Mucosa of rectum (tissue), 2 donors: ENCODE measurements around the gene PKDREJ.

Experiments used
- H3K27ac ChIP-seq, 2 donors: one replicate each; pipeline ENCODE4 v1.7.0; 2013; ENCODE audit warnings: inconsistent platforms in 2 of 2, low read depth in 2 of 2, low read length in 2 of 2
- H3K27me3 ChIP-seq, 2 donors: one replicate each; pipeline ENCODE4 v1.7.0; 2013; ENCODE audit warnings: low read length in 2 of 2; ENCODE audit not compliant: control insufficient read depth in 2 of 2, insufficient read depth in 2 of 2
- H3K36me3 ChIP-seq, 2 donors: one replicate each; pipeline ENCODE4 v1.7.0; 2013; ENCODE audit warnings: low read length in 2 of 2; ENCODE audit not compliant: control insufficient read depth in 2 of 2, insufficient read depth in 2 of 2
- H3K4me1 ChIP-seq, 2 donors: one replicate each; pipeline ENCODE4 v1.7.0; 2013; ENCODE audit warnings: low read length in 2 of 2, mild to moderate bottlenecking in 1 of 2; ENCODE audit not compliant: control insufficient read depth in 2 of 2, insufficient read depth in 2 of 2
- H3K4me3 ChIP-seq, 2 donors: one replicate each; pipeline ENCODE4 v1.7.0; 2013; ENCODE audit warnings: low read length in 2 of 2
- H3K9ac ChIP-seq, 2 donors: one replicate each; pipeline ENCODE4 v1.7.0; 2013; ENCODE audit warnings: low read length in 2 of 2, low read depth in 1 of 2, mild to moderate bottlenecking in 1 of 2
- H3K9me3 ChIP-seq, 2 donors: one replicate each; pipeline ENCODE4 v1.7.0; 2013; ENCODE audit warnings: low read length in 2 of 2; ENCODE audit not compliant: control insufficient read depth in 2 of 2
- donor health status: healthy.
- donor health status: Normal muscosa, but diverticular disease.

Gene PKDREJ

GRCh38 chr22:46250035-46250782 lies 12.9 kb downstream of the PKDREJ start, which contains the start of gene CDPF1:
TSS of gene CDPF1 (minus strand) at chr22:46250293. CDS start at chr22:46248284, 2,009 bp downstream.
- peak within 1 kb of the TSS; percentile 84 to 93 for H3K4me3 ChIP-seq
- no peaks in the 10 kb centered on the region for H3K36me3 ChIP-seq
- H3K9me3 ChIP-seq = no peaks in the 10 kb centered on the region
- peak within 1 kb of the TSS; percentile 81 to 97 for H3K9ac ChIP-seq
- no peaks in the 10 kb centered on the region for H3K27me3 ChIP-seq
- H3K27ac ChIP-seq = peak within 1 kb of the TSS; percentile 86 to 87
- peaks cover 5 to 10% of the 10 kb centered on the region in 2 donors for H3K4me1 ChIP-seq

GRCh38 chr22:46247443-46247975 lies 15.6 kb downstream of the PKDREJ start:
- Histone ChIP-seq H3K9ac (no peak overlapping the region), H3K4me1 (peaks cover 5 to 10% of the 10 kb centered on the region in 2 donors), H3K9me3 (no peaks in the 10 kb centered on the region), H3K36me3 (peaks cover 0 to 8% of the 10 kb centered on the region in 2 donors), H3K27ac (no peak overlapping the region), H3K27me3 (no peaks in the 10 kb centered on the region), H3K4me3 (no peak overlapping the region)

GRCh38 chr22:46246178-46246577 lies 17.0 kb downstream of the PKDREJ start:
- Histone ChIP-seq H3K4me1 (peaks cover 4 to 9% of the 10 kb centered on the region in 2 donors), H3K4me3 (no peak overlapping the region), H3K9ac (no peak overlapping the region), H3K36me3 (peaks cover 0 to 8% of the 10 kb centered on the region in 2 donors), H3K9me3 (no peaks in the 10 kb centered on the region), H3K27ac (no peak overlapping the region), H3K27me3 (no peaks in the 10 kb centered on the region)

GRCh38 chr22:46245511-46245910 lies 17.6 kb downstream of the PKDREJ start:
- Histone ChIP-seq H3K9me3 (no peaks in the 10 kb centered on the region), H3K4me1 (peaks cover 3 to 4% of the 10 kb centered on the region in 2 donors), H3K4me3 (no peak overlapping the region), H3K27ac (no peak overlapping the region), H3K27me3 (no peaks in the 10 kb centered on the region), H3K9ac (no peak overlapping the region), H3K36me3 (peaks cover 5 to 8% of the 10 kb centered on the region in 2 donors)

- Histone ChIP-seq H3K9me3 (no peaks in the 10 kb centered on the region), H3K27ac (no peak overlapping the region), H3K27me3 (no peaks in the 10 kb centered on the region), H3K9ac (no peak overlapping the region), H3K4me1 (peaks cover 3 to 4% of the 10 kb centered on the region in 2 donors), H3K36me3 (peaks cover 7 to 12% of the 10 kb centered on the region in 2 donors), H3K4me3 (no peak overlapping the region)
Measured at GRCh38 chr22:46244771-46245170, 18.4 kb downstream of the PKDREJ start.

GRCh38 chr22:46242076-46242475 lies 21.1 kb downstream of the PKDREJ start:
- Histone ChIP-seq H3K9me3 (no peaks in the 10 kb centered on the region), H3K4me3 (no peak overlapping the region), H3K36me3 (peaks cover 22 to 28% of the 10 kb centered on the region in 2 donors), H3K27me3 (no peaks in the 10 kb centered on the region), H3K27ac (no peak overlapping the region), H3K9ac (no peak overlapping the region), H3K4me1 (peaks cover 0 to 3% of the 10 kb centered on the region in 2 donors)

GRCh38 chr22:46241396-46242007 lies 21.6 kb downstream of the PKDREJ start:
- no peak overlapping the region for H3K27ac ChIP-seq
- peaks cover 26 to 28% of the 10 kb centered on the region in 2 donors for H3K36me3 ChIP-seq
- no peak overlapping the region for H3K9ac ChIP-seq
- no peak overlapping the region for H3K4me3 ChIP-seq
- peaks cover 0 to 3% of the 10 kb centered on the region in 2 donors for H3K4me1 ChIP-seq
- H3K27me3 ChIP-seq = no peaks in the 10 kb centered on the region
- no peaks in the 10 kb centered on the region for H3K9me3 ChIP-seq

- Histone ChIP-seq H3K36me3 (peaks cover 28 to 31% of the 10 kb centered on the region in 2 donors), H3K9ac (no peak overlapping the region), H3K9me3 (no peaks in the 10 kb centered on the region), H3K4me1 (peaks cover 0 to 3% of the 10 kb centered on the region in 2 donors), H3K27ac (no peak overlapping the region), H3K4me3 (no peak overlapping the region), H3K27me3 (no peaks in the 10 kb centered on the region)
Measured at GRCh38 chr22:46240907-46241306, 22.2 kb downstream of the PKDREJ start.

GRCh38 chr22:46240506-46240905 lies 22.6 kb downstream of the PKDREJ start:
- H3K27ac ChIP-seq = no peak overlapping the region
- H3K4me3 ChIP-seq = no peak overlapping the region
- no peak overlapping the region for H3K9ac ChIP-seq
- no peaks in the 10 kb centered on the region for H3K9me3 ChIP-seq
- peaks cover 0 to 3% of the 10 kb centered on the region in 2 donors for H3K4me1 ChIP-seq
- H3K36me3 ChIP-seq = peaks cover 31 to 33% of the 10 kb centered on the region in 2 donors
- no peaks in the 10 kb centered on the region for H3K27me3 ChIP-seq

GRCh38 chr22:46240073-46240472 lies 23.1 kb downstream of the PKDREJ start:
- no peak overlapping the region for H3K9ac ChIP-seq
- no peak overlapping the region for H3K4me3 ChIP-seq
- H3K9me3 ChIP-seq = no peaks in the 10 kb centered on the region
- H3K27me3 ChIP-seq = no peaks in the 10 kb centered on the region
- H3K36me3 ChIP-seq = peaks cover 35 to 38% of the 10 kb centered on the region in 2 donors
- no peak overlapping the region for H3K27ac ChIP-seq
- H3K4me1 ChIP-seq = peaks cover 0 to 3% of the 10 kb centered on the region in 2 donors
